ENCODE data around the gene SLC6A4. TPM values are rescaled to one million over a fixed set of nuclear protein-coding genes. Genes with fewer than 3 reads are reported as not detected.
"Not testable (repeated sequence)": the region's sequence is repeated elsewhere in the genome, so short reads cannot be mapped to it uniquely, and the experiment has no call there.

The SLC6A4 gene
- total and polyA plus RNA-seq, 2 donors (not counting 3 experiments of a cell fraction or from before 2014, with no cell fraction given) = 0.25 TPM; not detected in 1

DNA sequence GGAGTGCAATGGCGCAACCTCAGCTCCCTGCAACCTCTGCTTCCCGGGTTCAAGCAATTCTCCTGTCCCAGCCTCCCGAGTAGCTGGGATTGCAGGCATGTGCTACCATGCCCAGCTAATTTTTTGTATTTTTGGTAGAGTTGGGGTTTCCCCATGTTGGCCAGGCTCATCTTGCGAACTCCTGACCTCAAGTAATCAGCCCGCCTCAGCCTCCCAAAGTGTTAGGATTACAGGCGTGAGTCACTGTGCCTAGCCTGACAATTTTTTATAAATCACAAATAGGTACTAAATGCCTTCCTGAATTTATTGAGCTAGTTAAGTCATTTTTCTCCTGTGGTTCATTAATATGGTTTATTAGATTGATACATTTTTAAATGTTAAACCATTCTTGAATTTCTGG lies 87.6 kb downstream of the SLC6A4 start:
- H3K4me1 ChIP-seq (ENCODE audit: control insufficient read depth, extremely low read depth, insufficient read depth, low read length); H3K9me3 ChIP-seq (replicated peaks; ENCODE audit: control insufficient read depth, insufficient read depth, low read length); dilution Hi-C loops (cut with MboI; ENCODE audit: extremely low pct_ligation_motif_present, low sequenced_read_pairs); H4K20me1 ChIP-seq (replicated peaks; ENCODE audit: control insufficient read depth, extremely low read depth, insufficient read depth, low read length); H3K9ac ChIP-seq (replicated peaks; ENCODE audit: extremely low read depth, insufficient read depth, low read length); H3K27ac ChIP-seq (ENCODE audit: insufficient read depth, low read depth, low read length); POLR2A ChIA-PET; H3K27me3 ChIP-seq (ENCODE audit: control insufficient read depth in 2 of 2, insufficient read depth in 2 of 2, low read length in 2 of 2); H3K9me1 ChIP-seq (replicated peaks; ENCODE audit: control insufficient read depth, extremely low read depth, insufficient read depth, low read length); BruUV-seq (replicated peaks); H2AFZ ChIP-seq (ENCODE audit: low read depth, low read length); intact Hi-C loops (cut with micrococcal nuclease); DNase-seq (ENCODE audit: low read depth, low spot score); H3K36me3 ChIP-seq (ENCODE audit: control insufficient read depth in 2 of 2, extremely low read depth in 1 of 2, insufficient read depth in 2 of 2, low read length in 2 of 2); H3K4me3 ChIP-seq (replicated peaks in 1 of 3; ENCODE audit: insufficient read depth in 1 of 3, low read depth in 1 of 3, low read length in 3 of 3); FAIRE-seq; H3K4me2 ChIP-seq (ENCODE audit: insufficient read depth, low read length): not testable (repeated sequence)
- CTCF ChIA-PET = interaction anchor here (1.1 to 1.5 kb wide), 2 partner anchors 23 to 130 kb away, joined by 3 to 4 read pairs; no protein-coding TSS in a partner anchor
- H3K79me2 ChIP-seq (ENCODE audit: control insufficient read depth, insufficient read depth, low read length) = peaks cover 54% of the 10 kb centered on the region

Small RNAs within 50 kb of the gene (small RNA-seq; reads per million reads assigned to genes)
- gene RF00154 (ENCODE audit: insufficient read depth, insufficient read length, low read depth, low replicate concordance) = 4.8 reads per million, percentile 36 among the genes with 10 or more reads in this experiment

Other genes with a start within 250 kb of the SLC6A4 start
- 28.4 and 29.1 TPM in 2 replicates for gene NSRP1, start 118.9 kb downstream of the SLC6A4 start, total RNA-seq
- 6.9 and 11.2 TPM in 2 replicates for gene NSRP1, start 118.9 kb downstream of the SLC6A4 start, polyA plus RNA-seq
- 65.8 and 75.0 TPM in 2 replicates for gene BLMH, start 56.2 kb upstream of the SLC6A4 start, total RNA-seq
- 18.6 and 24.6 TPM in 2 replicates for gene BLMH, start 56.2 kb upstream of the SLC6A4 start, polyA plus RNA-seq
- gene TMIGD1, start 98.4 kb upstream of the SLC6A4 start, total RNA-seq = not detected in 2 replicates
- not detected in 2 replicates for gene TMIGD1, start 98.4 kb upstream of the SLC6A4 start, polyA plus RNA-seq
- gene CPD, start 143.2 kb upstream of the SLC6A4 start, total RNA-seq = 63.6 and 68.0 TPM in 2 replicates
- gene CPD, start 143.2 kb upstream of the SLC6A4 start, polyA plus RNA-seq = 15.7 and 18.3 TPM in 2 replicates
- 41.0 and 43.8 TPM in 2 replicates for gene GOSR1, start 241.7 kb upstream of the SLC6A4 start, total RNA-seq
- 8.5 and 13.8 TPM in 2 replicates for gene GOSR1, start 241.7 kb upstream of the SLC6A4 start, polyA plus RNA-seq